GM19395 (cell line): ENCODE data around the gene RNF224.

Source experiments
- ATAC-seq: cut with Tn5 transposase; IDR thresholded peaks from one replicate; pipeline ENCODE4 v1.9.1; 2021; ENCODE audit warnings: mild to moderate bottlenecking, moderate library complexity; ENCODE audit not compliant: unreplicated experiment

RNF224 gene

GRCh38 chr9:137225699-137226331 lies 1.5 kb upstream of the RNF224 start:
- ATAC-seq, result no peak

GRCh38 chr9:137226338-137227053 lies 806 bp upstream of the RNF224 start:
- no peak for ATAC-seq

DNA sequence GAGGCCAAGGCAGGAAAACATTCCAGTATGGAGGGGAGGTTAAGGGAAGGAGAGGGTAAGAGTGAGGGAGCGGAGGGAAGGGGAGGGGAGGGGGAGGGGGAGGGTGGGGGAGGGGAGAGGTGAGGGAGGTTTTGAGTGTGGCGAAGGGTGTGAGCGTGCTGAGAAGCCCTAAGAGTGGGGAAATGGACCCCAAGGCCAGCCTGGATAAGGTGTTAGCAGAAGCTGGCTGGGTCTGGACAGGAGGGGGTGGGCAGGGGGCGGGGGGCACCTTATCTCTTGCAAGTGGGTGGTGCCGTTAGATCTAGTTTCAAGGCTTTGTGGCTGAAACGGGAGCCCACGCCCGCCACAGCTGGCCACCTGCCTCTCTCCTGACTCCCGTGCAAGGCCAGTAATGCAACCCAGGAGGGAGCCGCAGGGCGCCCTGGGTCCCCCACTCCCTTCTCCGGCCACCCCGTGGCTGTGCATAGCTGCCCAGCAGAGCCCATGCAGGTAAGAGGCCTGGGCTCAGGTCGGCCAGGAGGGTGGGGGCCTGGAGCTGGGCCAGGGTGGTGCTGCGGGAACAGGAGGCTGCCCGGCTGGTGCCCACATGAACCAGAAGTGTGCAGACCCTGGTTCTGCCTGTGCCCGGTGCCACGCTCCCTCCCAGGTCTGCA lies 677 bp downstream of the RNF224 start:
- ATAC-seq, result no peak

DNA sequence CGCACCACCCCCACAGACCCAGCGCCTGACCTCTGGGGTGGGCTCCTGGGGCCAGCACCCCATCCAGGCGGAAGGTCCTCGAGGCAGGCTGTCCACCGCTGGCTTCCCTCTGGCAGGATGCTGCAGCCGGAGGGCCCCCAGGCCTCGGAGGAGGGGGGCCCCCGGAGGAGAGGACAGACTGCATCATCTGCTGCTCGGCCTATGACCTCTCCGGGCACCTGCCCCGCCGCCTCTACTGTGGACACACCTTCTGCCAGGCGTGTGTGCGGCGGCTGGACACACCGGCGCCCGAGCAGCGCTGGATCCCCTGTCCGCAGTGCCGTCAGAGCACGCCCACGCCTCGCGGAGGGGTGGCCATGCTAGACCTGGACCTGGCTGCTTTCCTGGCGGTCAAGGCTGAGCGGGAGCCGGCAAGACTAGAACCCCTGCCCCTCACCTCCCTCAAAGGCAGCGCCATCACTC lies 1.2 kb downstream of the RNF224 start:
- no peak for ATAC-seq

- ATAC-seq, result no peak
Observed at GRCh38 chr9:137228968-137229896, 1.9 kb downstream of the RNF224 start.

GRCh38 chr9:137229903-137230704 lies 2.8 kb downstream of the RNF224 start:
- no peak for ATAC-seq

DNA sequence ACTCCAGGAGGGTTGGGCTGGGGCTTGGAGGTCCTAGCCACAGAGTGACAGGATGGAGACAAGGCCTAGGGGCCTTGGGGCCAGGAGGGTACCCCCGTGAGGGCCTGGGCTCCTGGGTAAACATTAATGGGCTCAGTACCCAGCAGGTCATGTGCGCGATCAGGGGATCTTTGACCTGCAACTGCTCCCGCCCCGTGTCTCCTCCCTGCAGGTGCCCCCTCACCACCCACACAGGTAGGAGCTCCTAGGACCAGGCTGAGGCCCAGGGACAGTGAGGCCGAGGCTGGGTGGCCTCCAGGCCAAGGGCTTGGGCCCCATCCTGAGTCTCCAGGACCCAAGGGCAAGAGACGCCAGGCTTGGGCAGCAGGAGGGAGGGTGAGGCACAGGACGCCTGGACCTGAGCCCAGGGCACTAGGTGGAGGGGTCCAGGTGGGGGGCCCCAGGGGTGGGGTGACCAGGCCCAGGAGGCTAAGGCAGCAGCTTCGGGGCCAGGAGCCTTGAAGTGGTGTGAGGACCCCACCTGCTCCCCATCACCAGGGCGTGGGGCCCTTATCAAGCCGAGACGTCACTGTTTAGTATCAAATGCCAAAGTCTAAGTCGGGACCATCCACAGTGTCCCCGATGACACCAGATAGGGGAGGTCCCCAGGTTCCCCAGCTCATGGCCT lies 3.5 kb downstream of the RNF224 start, which contains the start of gene SLC34A3:
TSS of gene SLC34A3 (plus strand) at position 197 of the 667 bp plus-strand sequence. CDS start 802 bp downstream, outside the sequence.
- ATAC-seq, result no peak

- no peak for ATAC-seq
Observed at GRCh38 chr9:137231372-137232039, 4.2 kb downstream of the RNF224 start.

DNA sequence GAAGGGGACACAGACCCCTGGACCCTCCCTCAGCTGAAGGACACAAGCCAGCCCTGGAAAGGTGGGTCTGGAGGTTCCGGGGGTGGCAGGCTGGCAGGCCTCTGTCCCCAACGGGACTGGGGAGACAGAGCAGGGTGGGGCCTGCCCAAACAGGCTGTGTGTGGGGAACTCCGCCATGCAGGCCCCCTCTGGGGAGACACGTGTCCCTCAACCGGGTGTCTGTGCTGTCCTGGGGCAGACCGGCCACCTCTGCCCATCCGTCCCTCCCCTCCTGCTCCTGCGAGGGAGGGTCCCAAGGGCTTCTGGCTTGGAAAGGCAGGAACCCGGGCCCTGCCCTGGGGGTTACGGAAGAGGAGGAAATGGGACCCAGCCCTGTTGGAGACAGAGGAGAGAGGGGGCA lies 4.8 kb downstream of the RNF224 start:
- ATAC-seq, result no peak

DNA sequence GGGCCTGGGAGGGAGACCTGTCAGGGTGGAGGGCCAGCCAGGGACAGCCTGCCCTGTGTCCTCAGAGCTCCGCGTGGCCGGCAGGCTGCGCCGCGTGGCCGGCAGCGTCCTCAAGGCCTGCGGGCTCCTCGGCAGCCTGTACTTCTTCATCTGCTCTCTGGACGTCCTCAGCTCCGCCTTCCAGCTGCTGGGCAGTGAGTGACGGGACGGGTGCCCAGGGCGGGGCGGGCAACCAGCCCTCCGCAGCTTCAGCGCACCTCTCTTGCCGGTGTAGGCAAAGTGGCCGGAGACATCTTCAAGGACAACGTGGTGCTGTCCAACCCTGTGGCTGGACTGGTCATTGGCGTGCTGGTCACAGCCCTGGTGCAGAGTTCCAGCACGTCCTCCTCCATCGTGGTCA lies 5.2 kb downstream of the RNF224 start:
- ATAC-seq, result no peak

DNA sequence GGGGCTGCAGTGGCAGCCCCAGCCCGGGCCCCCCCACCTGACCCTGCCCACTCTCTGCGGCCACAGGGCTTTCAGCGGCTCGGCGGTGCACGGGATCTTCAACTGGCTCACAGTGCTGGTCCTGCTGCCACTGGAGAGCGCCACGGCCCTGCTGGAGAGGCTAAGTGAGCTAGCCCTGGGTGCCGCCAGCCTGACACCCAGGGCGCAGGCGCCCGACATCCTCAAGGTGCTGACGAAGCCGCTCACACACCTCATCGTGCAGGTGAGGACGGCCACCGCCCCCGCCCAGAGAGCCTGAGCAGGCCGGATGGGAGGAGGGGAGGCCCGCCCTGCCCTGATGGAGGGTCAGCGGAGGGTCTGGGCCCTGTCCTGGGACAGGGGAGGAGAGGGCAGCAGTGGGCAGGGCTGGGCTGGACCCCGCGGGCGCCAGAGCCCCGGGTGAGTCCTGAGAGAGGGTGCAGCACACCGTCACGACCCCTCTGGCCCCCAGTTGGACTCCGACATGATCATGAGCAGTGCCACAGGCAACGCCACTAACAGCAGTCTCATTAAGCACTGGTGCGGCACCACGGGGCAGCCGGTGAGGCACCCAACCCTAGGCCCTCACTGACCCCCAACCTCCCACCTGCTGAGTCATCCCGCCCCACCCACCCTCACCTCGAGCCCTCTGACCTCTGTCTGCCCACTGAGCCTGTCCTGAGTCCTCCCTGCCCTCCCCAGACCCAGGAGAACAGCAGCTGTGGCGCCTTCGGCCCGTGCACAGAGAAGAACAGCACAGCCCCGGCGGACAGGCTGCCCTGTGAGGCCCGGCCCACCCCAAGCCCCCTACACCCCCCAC lies 6.1 kb downstream of the RNF224 start:
- no peak for ATAC-seq

DNA sequence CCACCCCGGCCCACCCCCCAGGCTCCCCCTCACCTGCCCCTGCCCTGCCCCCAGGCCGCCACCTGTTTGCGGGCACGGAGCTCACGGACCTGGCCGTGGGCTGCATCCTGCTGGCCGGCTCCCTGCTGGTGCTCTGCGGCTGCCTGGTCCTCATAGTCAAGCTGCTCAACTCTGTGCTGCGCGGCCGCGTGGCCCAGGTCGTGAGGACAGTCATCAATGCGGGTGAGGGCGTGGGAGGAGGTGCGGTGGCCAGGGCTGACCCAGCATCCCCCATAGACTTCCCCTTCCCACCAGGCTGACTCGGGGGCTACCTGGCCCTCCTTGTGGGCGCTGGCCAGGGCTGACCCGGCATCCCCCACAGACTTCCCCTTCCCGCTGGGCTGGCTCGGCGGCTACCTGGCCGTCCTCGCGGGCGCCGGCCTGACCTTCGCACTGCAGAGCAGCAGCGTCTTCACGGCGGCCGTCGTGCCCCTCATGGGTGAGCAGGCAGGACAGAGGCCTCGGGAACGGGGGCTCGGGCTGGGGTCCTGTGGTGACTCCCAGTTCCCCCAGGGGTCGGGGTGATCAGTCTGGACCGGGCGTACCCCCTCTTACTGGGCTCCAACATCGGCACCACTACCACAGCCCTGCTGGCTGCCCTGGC lies 6.9 kb downstream of the RNF224 start:
- ATAC-seq, result no peak

GRCh38 chr9:137234758-137235423 lies 7.6 kb downstream of the RNF224 start:
- ATAC-seq, result no peak

- ATAC-seq, result no peak
Observed at GRCh38 chr9:137235424-137236237, 8.3 kb downstream of the RNF224 start.

GRCh38 chr9:137236238-137236935 lies 9.1 kb downstream of the RNF224 start:
- ATAC-seq, result no peak
